Putamen (tissue), 1 donor: Measurements from ENCODE around the gene EMP2.
A peak's percentile ranks its signal among the peaks of the same experiment; 100 is the strongest.

Source experiments
- DNase-seq: peaks from one replicate; pipeline ENCODE4 v3.0.0-alpha.2; 2016; ENCODE audit warnings: low spot score

The EMP2 gene

GRCh38 chr16:10610499-10611184, 30.2 kb upstream of the EMP2 start:
- no peak for DNase-seq

GRCh38 chr16:10609402-10609774, 29.0 kb upstream of the EMP2 start:
- no peak for DNase-seq

GRCh38 chr16:10608687-10609401, 28.4 kb upstream of the EMP2 start:
- no peak for DNase-seq

GRCh38 chr16:10607157-10607556, 26.8 kb upstream of the EMP2 start:
- peak; percentile 42 for DNase-seq

- DNase-seq: peak; percentile 34
Measured at GRCh38 chr16:10606607-10607006, 26.2 kb upstream of the EMP2 start.

- DNase-seq: no peak
Measured at GRCh38 chr16:10605636-10606035, 25.2 kb upstream of the EMP2 start.

- DNase-seq: no peak
Measured at GRCh38 chr16:10601444-10602408, 21.3 kb upstream of the EMP2 start.

GRCh38 chr16:10600782-10601443, 20.5 kb upstream of the EMP2 start:
- no peak for DNase-seq

GRCh38 chr16:10599626-10600025, 19.2 kb upstream of the EMP2 start:
- no peak for DNase-seq

GRCh38 chr16:10598157-10598556, 17.8 kb upstream of the EMP2 start:
- DNase-seq: no peak

GRCh38 chr16:10597187-10597601, 16.8 kb upstream of the EMP2 start:
- no peak for DNase-seq

GRCh38 chr16:10594312-10594950, 14.0 kb upstream of the EMP2 start:
- no peak for DNase-seq

GRCh38 chr16:10592611-10593010, 12.2 kb upstream of the EMP2 start:
- no peak for DNase-seq

GRCh38 chr16:10590342-10590741, 9.9 kb upstream of the EMP2 start:
- DNase-seq: no peak

GRCh38 chr16:10589109-10589508, 8.7 kb upstream of the EMP2 start:
- no peak for DNase-seq

GRCh38 chr16:10587622-10588021, 7.2 kb upstream of the EMP2 start:
- DNase-seq: no peak

- DNase-seq: no peak
Measured at GRCh38 chr16:10584981-10585438, 4.6 kb upstream of the EMP2 start.

- no peak for DNase-seq
Measured at GRCh38 chr16:10583269-10583668, 2.9 kb upstream of the EMP2 start.

- no peak for DNase-seq
Measured at GRCh38 chr16:10581507-10581906, 1.1 kb upstream of the EMP2 start.

GRCh38 chr16:10580883-10581247, 467 bp upstream of the EMP2 start:
- DNase-seq: no peak

GRCh38 chr16:10579575-10579964, 828 bp downstream of the EMP2 start:
- no peak for DNase-seq
